H9 (cell line): ENCODE data around the gene POLR1D. TPM values are rescaled to one million over a fixed set of nuclear protein-coding genes. Genes with fewer than 3 reads are reported as not detected.

Experiments
- DNase-seq: peaks from one replicate; pipeline ENCODE4 v3.0.0-alpha.2; 2017
- H2AFZ ChIP-seq: one replicate; pipeline ENCODE4 v1.6.1; 2013; ENCODE audit warnings: mild to moderate bottlenecking, low read length, control low read depth, moderate library complexity
- H2AK5ac ChIP-seq: 2 replicates; pipeline ENCODE4 v1.6.1; 2013; ENCODE audit warnings: low read length, control low read depth, mixed read lengths; ENCODE audit not compliant: insufficient read length
- H2BK120ac ChIP-seq: one replicate; pipeline ENCODE4 v1.6.1; 2013; ENCODE audit warnings: low read depth, mild to moderate bottlenecking, low read length, control low read depth, inconsistent platforms; ENCODE audit not compliant: poor library complexity, severe bottlenecking
- H2BK12ac ChIP-seq: 2 replicates; pipeline ENCODE4 v1.6.1; 2013; ENCODE audit warnings: low read length, control low read depth, mixed read lengths, low read depth; ENCODE audit not compliant: insufficient read length
- H2BK15ac ChIP-seq: 2 replicates; pipeline ENCODE4 v1.6.1; 2013; ENCODE audit warnings: low read depth, low read length, control low read depth
- H2BK20ac ChIP-seq: one replicate; pipeline ENCODE4 v1.6.1; 2013; ENCODE audit warnings: low read depth, mild to moderate bottlenecking, low read length, control low read depth, inconsistent platforms; ENCODE audit not compliant: poor library complexity, severe bottlenecking
- H2BK5ac ChIP-seq: 2 replicates; pipeline ENCODE4 v1.6.1; 2013; ENCODE audit warnings: low read length, control low read depth, mixed read lengths; ENCODE audit not compliant: insufficient read length
- H3K14ac ChIP-seq: 2 replicates; pipeline ENCODE4 v1.6.1; 2013; ENCODE audit warnings: low read length, control low read depth; ENCODE audit not compliant: insufficient read depth
- H3K18ac ChIP-seq: 2 replicates; pipeline ENCODE4 v1.6.1; 2013; ENCODE audit warnings: low read depth, mild to moderate bottlenecking, mixed read lengths, low read length, control low read depth; ENCODE audit not compliant: insufficient read length
- H3K23ac ChIP-seq: 2 replicates; pipeline ENCODE4 v1.6.1; 2013; ENCODE audit warnings: low read length, control low read depth, mixed read lengths, low read depth; ENCODE audit not compliant: insufficient read length
- H3K23me2 ChIP-seq: 2 replicates; pipeline ENCODE4 v1.6.1; 2013; ENCODE audit warnings: low read depth, mild to moderate bottlenecking, mixed read lengths, low read length, control low read depth; ENCODE audit not compliant: insufficient read length, poor library complexity, severe bottlenecking
- H3K27ac ChIP-seq: 2 replicates; pipeline ENCODE4 v1.5.1; 2013; ENCODE audit warnings: low read length, control low read depth, mixed read lengths, low read depth; ENCODE audit not compliant: insufficient read length
- H3K27me3 ChIP-seq: 2 replicates; pipeline ENCODE4 v1.6.1; 2013; ENCODE audit warnings: low read length, control low read depth, inconsistent platforms; ENCODE audit not compliant: insufficient read depth
- H3K4ac ChIP-seq: 2 replicates; pipeline ENCODE4 v1.6.1; 2013; ENCODE audit warnings: low read depth, mild to moderate bottlenecking, control low read depth, inconsistent platforms, low read length, moderate library complexity
- H3K4me1 ChIP-seq: 2 replicates; pipeline ENCODE4 v1.6.1; 2013; ENCODE audit warnings: low read length, control low read depth, inconsistent platforms; ENCODE audit not compliant: insufficient read depth
- H3K4me2 ChIP-seq: 2 replicates; pipeline ENCODE4 v1.6.1; 2013; ENCODE audit warnings: low read length, control low read depth, mixed read lengths; ENCODE audit not compliant: insufficient read length, insufficient read depth
- H3K56ac ChIP-seq: 2 replicates; pipeline ENCODE4 v1.6.1; 2013; ENCODE audit warnings: low read depth, mild to moderate bottlenecking, mixed read lengths, low read length, control low read depth; ENCODE audit not compliant: insufficient read length
- H3K79me1 ChIP-seq: 2 replicates; pipeline ENCODE4 v1.6.1; 2013; ENCODE audit warnings: low read depth, mild to moderate bottlenecking, moderate library complexity, low read length, control low read depth, inconsistent platforms; ENCODE audit not compliant: insufficient read depth, poor library complexity, severe bottlenecking
- H3K79me2 ChIP-seq: 2 replicates; pipeline ENCODE4 v1.6.1; 2013; ENCODE audit warnings: low read length, control low read depth, inconsistent platforms; ENCODE audit not compliant: insufficient read depth
- H3K9ac ChIP-seq: 2 replicates; pipeline ENCODE4 v1.6.1; 2013; ENCODE audit warnings: low read length, control low read depth, mixed read lengths; ENCODE audit not compliant: insufficient read length; ENCODE audit errors: extremely low read depth
- H3K9me3 ChIP-seq: one replicate; pipeline ENCODE4 v1.6.1; 2013; ENCODE audit warnings: low read depth, low read length, inconsistent platforms; ENCODE audit not compliant: control insufficient read depth
- H3T11ph ChIP-seq: one replicate; pipeline ENCODE4 v1.6.1; 2013; ENCODE audit warnings: mild to moderate bottlenecking, low read length, control low read depth, inconsistent platforms
- H4K20me1 ChIP-seq: one replicate; pipeline ENCODE4 v1.6.1; 2013; ENCODE audit not compliant: control insufficient read depth, insufficient read length, insufficient read depth
- H4K5ac ChIP-seq: 2 replicates; pipeline ENCODE4 v1.6.1; 2013; ENCODE audit warnings: low read depth, mild to moderate bottlenecking, mixed read lengths, low read length, control low read depth; ENCODE audit not compliant: insufficient read length
- H4K8ac ChIP-seq: replicated peaks from 2 replicates; pipeline ENCODE4 v1.6.1; 2013; ENCODE audit warnings: low read length, control low read depth, mixed read lengths, low read depth; ENCODE audit not compliant: insufficient read length
- H4K91ac ChIP-seq: 2 replicates; pipeline ENCODE4 v1.6.1; 2013; ENCODE audit warnings: low read depth, mild to moderate bottlenecking, moderate library complexity, mixed read lengths, low read length, control low read depth; ENCODE audit not compliant: insufficient read length
- H3K27ac Mint-ChIP-seq, 3 experiments: 2 replicates in 2 of 3; 3 replicates in 1 of 3; pipeline ENCODE4 v1.8.0; 2020 to 2021; ENCODE audit warnings: mixed read lengths in 3 of 3, mild to moderate bottlenecking in 1 of 3, moderate library complexity in 1 of 3
- H3K27me3 Mint-ChIP-seq: 2 replicates; pipeline ENCODE4 v1.8.0; 2021; ENCODE audit warnings: low read depth, mild to moderate bottlenecking, moderate library complexity, mixed read lengths
- H3K36me3 Mint-ChIP-seq, 3 experiments: 2 replicates in 2 of 3; 3 replicates in 1 of 3; pipeline ENCODE4 v1.8.0; 2020 to 2021; ENCODE audit warnings: low read depth in 3 of 3, mixed read lengths in 3 of 3; ENCODE audit not compliant: insufficient read depth in 1 of 3
- H3K4me1 Mint-ChIP-seq, 2 experiments: 2 replicates each; pipeline ENCODE4 v1.8.0; 2020; ENCODE audit warnings: mixed read lengths in 2 of 2
- H3K4me3 Mint-ChIP-seq, 2 experiments: 2 replicates in 1 of 2; 3 replicates in 1 of 2; pipeline ENCODE4 v1.8.0; 2020 to 2021; ENCODE audit warnings: mild to moderate bottlenecking in 2 of 2, mixed read lengths in 2 of 2, moderate library complexity in 1 of 2
- H3K9me3 Mint-ChIP-seq, 2 experiments: 2 replicates in 1 of 2; 3 replicates in 1 of 2; pipeline ENCODE4 v1.8.0; 2020; ENCODE audit warnings: mild to moderate bottlenecking in 2 of 2, mixed read lengths in 2 of 2, moderate library complexity in 1 of 2
- CTCF ChIP-seq: fragments of 200-600 bp; sonication (generic); conservative IDR thresholded peaks from 3 replicates; pipeline ENCODE4 v1.8.0; 2021; ENCODE audit warnings: antibody characterized with exemption, mild to moderate bottlenecking
- WGBS: extraction: QIAGEN DNeasy Blood & Tissue Kit; methylation state at CpG from one replicate; pipeline ENCODE4 v1.1.7; 2013; ENCODE audit warnings: missing lambda C conversion rate, low lambda C conversion rate, mixed read lengths; ENCODE audit not compliant: insufficient read length; ENCODE audit errors: extremely low coverage; 5-methylcytosine and 5-hydroxymethylcytosine counted together
- total RNA-seq: library from RNA; stranded (reverse); gene quantifications from 2 replicates; pipeline ENCODE4 v1.2.1, GENCODE V29; 2021

The POLR1D gene
- total RNA-seq, 1 experiment from 2014 or later = 167 TPM

- no peaks in the 10 kb centered on the region for H3K27me3 ChIP-seq
- no peak overlapping the region for H2BK15ac ChIP-seq
- DNase-seq = no peak
- peaks cover 2% of the 10 kb centered on the region for H3K79me1 ChIP-seq
- no peaks in the 10 kb centered on the region for H3K36me3 Mint-ChIP-seq
- peaks cover 11 to 13% of the 10 kb centered on the region in 2 experiments for H3K4me1 Mint-ChIP-seq
- H3K9me3 ChIP-seq = no peaks in the 10 kb centered on the region
- H4K91ac ChIP-seq = no peak overlapping the region
- H3K23ac ChIP-seq = no peak overlapping the region
- no peak overlapping the region for H4K8ac ChIP-seq
- H3K27me3 Mint-ChIP-seq = no peaks in the 10 kb centered on the region
- H4K20me1 ChIP-seq = no peaks in the 10 kb centered on the region
- peaks cover 2% of the 10 kb centered on the region; the same call in 1 of the 2 replicates for H3K79me2 ChIP-seq
- H3K9me3 Mint-ChIP-seq = no peaks in the 10 kb centered on the region
- no peak overlapping the region for H3K18ac ChIP-seq
- H3K14ac ChIP-seq = no peak overlapping the region
- H3K27ac Mint-ChIP-seq = no peak overlapping the region
- no peaks in the 10 kb centered on the region for H3K23me2 ChIP-seq
- H2BK5ac ChIP-seq = no peak overlapping the region
- H2BK120ac ChIP-seq = no peak overlapping the region
- no peak overlapping the region for H2AFZ ChIP-seq
- H3K9ac ChIP-seq = no peak overlapping the region
- H2BK20ac ChIP-seq = no peak overlapping the region
- no peak overlapping the region for H3T11ph ChIP-seq
- H3K4me1 ChIP-seq = peaks cover 4% of the 10 kb centered on the region; the same call in 1 of the 2 replicates
- no peak overlapping the region for H4K5ac ChIP-seq
- no CpG with 5 or more reads among the region's 2 CpGs for WGBS
- H3K4ac ChIP-seq = no peak overlapping the region
- H3K4me3 Mint-ChIP-seq = no peak overlapping the region
- no peak overlapping the region for H3K4me2 ChIP-seq
- H2BK12ac ChIP-seq = no peak overlapping the region
- no peak overlapping the region for H2AK5ac ChIP-seq
- H3K27ac ChIP-seq = no peak overlapping the region
- no peak for TF ChIP-seq CTCF
- no peak overlapping the region for H3K56ac ChIP-seq
Observed at GRCh38 chr13:27595055-27595811, 26.5 kb upstream of the POLR1D start.
